Epithelial cell of proximal tubule (primary cell): Measurements from ENCODE around the gene GIMAP1. TPM values are rescaled to one million over a fixed set of nuclear protein-coding genes. Genes with fewer than 3 reads are reported as not detected.

Experiments
- DNase-seq: peaks from one replicate; pipeline ENCODE4 v3.0.0-alpha.2; 2011; ENCODE audit warnings: low read depth
- H3K4me3 ChIP-seq: 2 replicates; pipeline ENCODE4 v1.5.1; 2011; ENCODE audit warnings: low read depth, mild to moderate bottlenecking, low read length
- CTCF ChIP-seq: conservative IDR thresholded peaks from 2 replicates; pipeline ENCODE4 v1.5.1; 2012; ENCODE audit warnings: low read depth, mild to moderate bottlenecking, low read length
- total RNA-seq: library from RNA; depleted of rRNA; stranded (reverse); fragments of >200 nt; gene quantifications from 2 replicates; pipeline ENCODE4 v1.2.3, GENCODE V29; 2015

The GIMAP1 gene
- total RNA-seq, 1 donor from 2014 or later, result not detected

- TF ChIP-seq CTCF, result no peak
- H3K4me3 ChIP-seq, result no peak overlapping the region
- no peak for DNase-seq
Measured at GRCh38 chr7:150733482-150734095, 17.2 kb downstream of the GIMAP1 start.

- no peak for DNase-seq
- H3K4me3 ChIP-seq, result no peak overlapping the region
- TF ChIP-seq CTCF, result no peak
Measured at GRCh38 chr7:150734254-150734653, 17.8 kb downstream of the GIMAP1 start.

GRCh38 chr7:150735596-150736358, 19.4 kb downstream of the GIMAP1 start:
- TF ChIP-seq CTCF, result no peak
- H3K4me3 ChIP-seq, result no peak overlapping the region
- DNase-seq, result no peak

- no peak for DNase-seq
- TF ChIP-seq CTCF, result no peak
Measured at GRCh38 chr7:150736864-150737263, 20.5 kb downstream of the GIMAP1 start.

GRCh38 chr7:150737265-150738055, 21.0 kb downstream of the GIMAP1 start, which contains the start of gene GIMAP5:
GIMAP5 (plus strand) TSS chr7:150737418; CDS start chr7:150740885, 3,467 bp downstream.
- no peak for DNase-seq
- no peak within 1 kb of the TSS for H3K4me3 ChIP-seq
- no peak for TF ChIP-seq CTCF

More at GRCh38 chr7:150736864-150737263, 20.5 kb downstream of the GIMAP1 start:
- H3K4me3 ChIP-seq, result no peak overlapping the region

- no peak for DNase-seq
- TF ChIP-seq CTCF, result no peak
- H3K4me3 ChIP-seq, result no peak overlapping the region
Measured at GRCh38 chr7:150738092-150738491, 21.7 kb downstream of the GIMAP1 start.
